Upper lobe of right lung (tissue), 1 donor: ENCODE measurements around the gene PXDN. TPM values are rescaled to one million over a fixed set of nuclear protein-coding genes. Genes with fewer than 3 reads are reported as not detected.

Experiments
- ATAC-seq: fragments of 200-7000 bp; cut with Tn5 transposase; one replicate; pipeline ENCODE4 v1.9.1; 2020; ENCODE audit warnings: mild to moderate bottlenecking, moderate library complexity
- DNase-seq: peaks from one replicate; pipeline ENCODE4 v3.0.0-alpha.2; 2020
- H3K27ac ChIP-seq: fragments of 200-600 bp; one replicate; pipeline ENCODE4 v1.8.0; 2022
- H3K27me3 ChIP-seq: fragments of 200-600 bp; one replicate; pipeline ENCODE4 v1.8.0; 2022; ENCODE audit warnings: mild to moderate bottlenecking
- H3K36me3 ChIP-seq: fragments of 200-600 bp; one replicate; pipeline ENCODE4 v1.8.0; 2022
- H3K4me1 ChIP-seq: fragments of 200-600 bp; one replicate; pipeline ENCODE4 v1.8.0; 2022
- H3K4me3 ChIP-seq: fragments of 200-600 bp; one replicate; pipeline ENCODE4 v1.8.0; 2022; ENCODE audit warnings: mild to moderate bottlenecking
- H3K9me3 ChIP-seq: fragments of 200-600 bp; one replicate; pipeline ENCODE4 v1.8.0; 2022
- intact Hi-C: fragments of 100-400 bp; cut with DNase I; formaldehyde crosslinking; loops from one replicate; pipeline ENCODE4 v1.11.0; 2022
- total RNA-seq: library from RNA; stranded (reverse); fragmentation: NEBNext Ultra II Directional; extraction: Animal tissue kit (Norgen Biotek cat#: 25700); gene quantifications from one replicate; pipeline ENCODE4 v1.2.1, GENCODE V29; 2021
- TF ChIP-seq, protein P1 (sequence below): fragments of 200-600 bp; IDR thresholded peaks from one replicate; pipeline ENCODE4 v1.8.0; 2022; ENCODE audit warnings: antibody characterized with exemption
- donor health status: DM: no; HTN: yes; CAD: no; lungs with severe emphysema.

The PXDN gene
- total RNA-seq, 1 donor from 2014 or later, result 58.4 TPM

DNA sequence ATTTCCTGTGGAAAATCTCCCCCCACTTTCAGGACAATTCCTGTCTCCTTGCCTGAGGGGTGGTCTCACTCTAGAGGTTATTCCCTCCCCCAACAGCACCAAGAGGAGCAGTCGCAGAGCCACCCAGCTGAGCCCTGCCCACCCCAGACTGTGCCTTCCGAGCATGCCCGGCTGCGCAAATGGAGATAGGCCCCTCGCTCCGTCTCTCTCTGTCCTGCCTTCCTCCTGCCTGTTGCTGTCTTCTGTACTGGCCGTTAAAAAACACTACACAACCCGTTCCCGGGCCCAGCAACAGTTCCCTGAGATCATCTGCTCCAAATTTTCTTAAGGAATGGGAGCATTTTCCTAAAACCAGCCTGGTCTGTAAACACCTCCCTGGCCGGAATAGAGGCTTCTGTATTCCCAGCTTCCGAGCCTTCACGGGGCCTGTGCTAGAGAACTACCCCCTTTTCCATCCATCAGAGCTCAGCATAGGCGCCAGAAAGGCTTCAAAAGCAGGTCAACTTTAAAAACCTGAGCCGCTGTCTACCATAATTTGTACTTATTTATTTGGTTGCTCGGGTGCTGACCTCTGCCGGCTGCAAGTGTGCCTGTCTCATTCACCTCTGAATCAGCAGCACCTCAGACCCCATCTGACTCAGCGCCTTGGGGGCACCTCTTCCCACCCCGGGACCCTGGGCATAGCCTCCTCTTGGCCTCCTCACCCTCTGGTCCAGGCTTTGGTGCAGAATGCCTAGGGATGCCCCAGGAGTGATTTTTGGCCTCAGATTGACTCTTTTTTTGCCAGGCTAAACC, 159.4 kb downstream of the PXDN start:
- Histone ChIP-seq H3K4me3 (no peak overlapping the region), H3K36me3 (no peaks in the 10 kb centered on the region), H3K27me3 (no peaks in the 10 kb centered on the region), H3K9me3 (no peaks in the 10 kb centered on the region), H3K4me1 (no peaks in the 10 kb centered on the region), H3K27ac (no peak overlapping the region)
- TF ChIP-seq, protein P1, sequence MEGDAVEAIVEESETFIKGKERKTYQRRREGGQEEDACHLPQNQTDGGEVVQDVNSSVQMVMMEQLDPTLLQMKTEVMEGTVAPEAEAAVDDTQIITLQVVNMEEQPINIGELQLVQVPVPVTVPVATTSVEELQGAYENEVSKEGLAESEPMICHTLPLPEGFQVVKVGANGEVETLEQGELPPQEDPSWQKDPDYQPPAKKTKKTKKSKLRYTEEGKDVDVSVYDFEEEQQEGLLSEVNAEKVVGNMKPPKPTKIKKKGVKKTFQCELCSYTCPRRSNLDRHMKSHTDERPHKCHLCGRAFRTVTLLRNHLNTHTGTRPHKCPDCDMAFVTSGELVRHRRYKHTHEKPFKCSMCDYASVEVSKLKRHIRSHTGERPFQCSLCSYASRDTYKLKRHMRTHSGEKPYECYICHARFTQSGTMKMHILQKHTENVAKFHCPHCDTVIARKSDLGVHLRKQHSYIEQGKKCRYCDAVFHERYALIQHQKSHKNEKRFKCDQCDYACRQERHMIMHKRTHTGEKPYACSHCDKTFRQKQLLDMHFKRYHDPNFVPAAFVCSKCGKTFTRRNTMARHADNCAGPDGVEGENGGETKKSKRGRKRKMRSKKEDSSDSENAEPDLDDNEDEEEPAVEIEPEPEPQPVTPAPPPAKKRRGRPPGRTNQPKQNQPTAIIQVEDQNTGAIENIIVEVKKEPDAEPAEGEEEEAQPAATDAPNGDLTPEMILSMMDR, result no peak
- DNase-seq (peak; percentile 52), ATAC-seq (no peak)
- intact Hi-C loops, result no loop called here

DNA sequence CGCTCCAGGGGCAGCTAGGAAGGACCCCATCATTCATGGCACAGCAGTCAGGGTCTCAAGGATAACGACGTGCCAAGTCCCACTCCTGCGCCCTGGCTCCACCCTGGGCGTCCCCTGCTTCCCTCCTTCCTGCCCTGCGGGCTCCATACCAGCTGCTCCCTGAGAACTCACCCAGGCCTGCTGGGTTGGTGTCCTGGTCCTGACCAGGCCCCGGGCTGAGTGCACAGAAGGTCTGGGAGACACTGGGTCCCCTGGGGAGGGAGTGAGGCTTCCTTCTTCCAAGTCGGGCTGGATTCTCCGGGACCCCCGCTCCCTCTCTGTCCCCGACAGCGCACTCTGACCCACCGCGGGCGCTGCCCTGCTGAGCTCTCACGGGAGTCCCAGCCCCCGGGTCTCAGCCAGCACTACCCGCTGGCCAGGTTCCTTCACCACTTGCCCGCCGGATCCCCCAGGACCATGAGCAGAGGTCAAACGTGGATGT, 160.2 kb downstream of the PXDN start:
- intact Hi-C loops, result no loop called here
- TF ChIP-seq, protein P1, result no peak
- H3K4me1 ChIP-seq, result no peaks in the 10 kb centered on the region
- no peaks in the 10 kb centered on the region for H3K9me3 ChIP-seq
- H3K36me3 ChIP-seq, result no peaks in the 10 kb centered on the region
- no peaks in the 10 kb centered on the region for H3K27me3 ChIP-seq
- peak; percentile 56 for DNase-seq
- no peak overlapping the region for H3K27ac ChIP-seq
- no peak overlapping the region for H3K4me3 ChIP-seq
- no peak for ATAC-seq

DNA sequence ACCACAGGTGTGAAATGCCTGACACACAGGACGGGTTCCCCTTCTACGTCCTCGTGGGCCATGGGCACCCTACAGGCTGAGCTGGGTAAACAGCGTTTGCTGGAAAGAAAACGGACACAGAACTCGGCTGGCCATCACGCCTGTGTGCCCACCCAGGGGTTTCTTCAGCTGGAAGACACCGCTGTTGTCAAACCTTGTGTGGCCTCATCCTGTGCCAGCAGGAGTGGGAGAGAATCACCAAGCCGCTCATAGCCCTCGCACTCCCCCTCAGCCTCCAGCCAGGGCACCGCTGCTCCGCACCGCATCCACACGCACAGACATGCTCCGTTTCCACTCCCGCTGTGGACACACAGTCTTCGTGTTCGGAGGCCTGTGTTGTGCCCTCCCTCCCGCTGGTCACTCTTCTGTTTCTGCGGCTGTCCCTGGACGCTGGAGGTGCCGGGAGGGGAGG, 161.4 kb downstream of the PXDN start:
- DNase-seq, result peak; percentile 54
- Histone ChIP-seq H3K27me3 (no peaks in the 10 kb centered on the region), H3K4me1 (no peaks in the 10 kb centered on the region), H3K36me3 (no peaks in the 10 kb centered on the region), H3K9me3 (no peaks in the 10 kb centered on the region), H3K4me3 (no peak overlapping the region), H3K27ac (no peak overlapping the region)
- no peak for ATAC-seq
- intact Hi-C loops, result no loop called here
- TF ChIP-seq, protein P1, result no peak

DNA sequence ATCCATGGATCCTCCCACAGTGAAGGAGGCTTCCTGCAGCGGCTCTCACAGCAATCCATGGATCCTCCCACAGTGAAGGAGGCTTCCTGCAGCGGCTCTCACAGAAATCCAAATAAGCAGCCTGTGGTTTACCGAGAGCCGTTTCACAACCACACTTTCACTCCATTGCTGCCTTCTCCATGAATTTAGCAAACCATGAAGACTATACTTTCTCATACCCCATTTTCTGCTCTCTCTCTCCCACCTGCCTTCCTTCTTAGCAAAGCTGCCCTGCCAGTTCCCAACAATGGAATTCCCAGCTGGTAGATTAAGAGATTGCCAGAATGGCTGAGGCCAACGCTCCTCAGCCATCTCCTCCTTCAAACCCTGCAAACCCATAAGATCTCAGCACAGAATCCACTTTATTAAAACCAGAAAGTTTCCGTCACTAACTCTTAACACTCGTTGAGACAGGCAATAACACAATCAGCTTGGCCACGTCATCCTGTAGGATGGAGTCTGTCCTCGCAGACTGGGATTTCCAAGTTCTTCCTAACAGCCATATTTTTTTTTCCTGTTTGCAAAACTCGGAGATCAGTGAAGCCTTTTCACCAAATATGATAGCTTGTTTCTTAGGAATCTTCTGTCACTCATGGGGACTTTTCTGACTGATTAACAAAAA, 162.2 kb downstream of the PXDN start:
- DNase-seq, result no peak

More for the DNA sequence above, 162.2 kb downstream of the PXDN start:
- Histone ChIP-seq H3K27me3 (no peaks in the 10 kb centered on the region), H3K4me3 (no peak overlapping the region), H3K27ac (no peak overlapping the region), H3K36me3 (no peaks in the 10 kb centered on the region), H3K9me3 (no peaks in the 10 kb centered on the region), H3K4me1 (no peaks in the 10 kb centered on the region)
- intact Hi-C loops, result no loop called here
- TF ChIP-seq, protein P1, result no peak
- ATAC-seq, result no peak
